ENCODE measurements around the gene C3orf18.

The C3orf18 gene

GRCh38 chr3:50577348-50577747 is 9.8 kb upstream of the C3orf18 start:
- no peak for DNase-seq

- DNase-seq: no peak
Measured at GRCh38 chr3:50575372-50575771, 7.8 kb upstream of the C3orf18 start.

- DNase-seq: no peak
Measured at GRCh38 chr3:50574444-50574831, 6.9 kb upstream of the C3orf18 start.

- peak; percentile 56 for DNase-seq
Measured at GRCh38 chr3:50573566-50574443, 6.3 kb upstream of the C3orf18 start.

GRCh38 chr3:50572801-50573371 is 5.3 kb upstream of the C3orf18 start:
- no peak for DNase-seq

GRCh38 chr3:50572158-50572557 is 4.6 kb upstream of the C3orf18 start:
- DNase-seq: peak; percentile 79

- no peak for DNase-seq
Measured at GRCh38 chr3:50571486-50571885, 3.9 kb upstream of the C3orf18 start.

- DNase-seq: no peak
Measured at GRCh38 chr3:50570508-50571279, 3.1 kb upstream of the C3orf18 start.

GRCh38 chr3:50568947-50569749 is 1.6 kb upstream of the C3orf18 start, which contains the start of gene HEMK1:
TSS of gene HEMK1 (plus strand) at chr3:50569522. CDS start at chr3:50571105, 1,583 bp downstream.
- DNase-seq: peak; percentile 88

- no peak for DNase-seq
Measured at GRCh38 chr3:50567011-50567385, 549 bp downstream of the C3orf18 start.

GRCh38 chr3:50564321-50564720 is 3.2 kb downstream of the C3orf18 start:
- no peak for DNase-seq

- no peak for DNase-seq
Measured at GRCh38 chr3:50563867-50564266, 3.7 kb downstream of the C3orf18 start.

- no peak for DNase-seq
Measured at GRCh38 chr3:50562861-50563260, 4.7 kb downstream of the C3orf18 start.

GRCh38 chr3:50559702-50560101 is 7.8 kb downstream of the C3orf18 start:
- no peak for DNase-seq

- DNase-seq: no peak
Measured at GRCh38 chr3:50557915-50558314, 9.6 kb downstream of the C3orf18 start.

GRCh38 chr3:50557106-50557505 is 10.4 kb downstream of the C3orf18 start:
- DNase-seq: no peak

GRCh38 chr3:50554553-50554952 is 13.0 kb downstream of the C3orf18 start:
- DNase-seq: no peak

GRCh38 chr3:50552598-50552997 is 14.9 kb downstream of the C3orf18 start:
- no peak for DNase-seq

- DNase-seq: no peak
Measured at GRCh38 chr3:50551681-50552435, 15.7 kb downstream of the C3orf18 start.

- no peak for DNase-seq
Measured at GRCh38 chr3:50551054-50551659, 16.4 kb downstream of the C3orf18 start.

- DNase-seq: peak; percentile 51
Measured at GRCh38 chr3:50550079-50550736, 17.3 kb downstream of the C3orf18 start.
